AG09309 (cell line): Measurements from ENCODE around the gene AEBP1.

Source experiments
- DNase-seq: peaks from one replicate; pipeline ENCODE4 v3.0.0-alpha.2; 2010; ENCODE audit warnings: low read depth
- H3K4me3 ChIP-seq: 2 replicates; pipeline ENCODE4 v1.5.1; 2011; ENCODE audit warnings: mild to moderate bottlenecking, low read depth, low read length, moderate library complexity; ENCODE audit not compliant: control insufficient read depth
- TF ChIP-seq, protein P1 (sequence below): IDR thresholded peaks from 2 replicates; pipeline ENCODE4 v1.5.1; 2011; ENCODE audit warnings: mild to moderate bottlenecking, low read depth, low read length, inconsistent platforms; ENCODE audit not compliant: insufficient read depth, control insufficient read depth; ENCODE audit errors: missing control alignments

AEBP1 gene

DNA sequence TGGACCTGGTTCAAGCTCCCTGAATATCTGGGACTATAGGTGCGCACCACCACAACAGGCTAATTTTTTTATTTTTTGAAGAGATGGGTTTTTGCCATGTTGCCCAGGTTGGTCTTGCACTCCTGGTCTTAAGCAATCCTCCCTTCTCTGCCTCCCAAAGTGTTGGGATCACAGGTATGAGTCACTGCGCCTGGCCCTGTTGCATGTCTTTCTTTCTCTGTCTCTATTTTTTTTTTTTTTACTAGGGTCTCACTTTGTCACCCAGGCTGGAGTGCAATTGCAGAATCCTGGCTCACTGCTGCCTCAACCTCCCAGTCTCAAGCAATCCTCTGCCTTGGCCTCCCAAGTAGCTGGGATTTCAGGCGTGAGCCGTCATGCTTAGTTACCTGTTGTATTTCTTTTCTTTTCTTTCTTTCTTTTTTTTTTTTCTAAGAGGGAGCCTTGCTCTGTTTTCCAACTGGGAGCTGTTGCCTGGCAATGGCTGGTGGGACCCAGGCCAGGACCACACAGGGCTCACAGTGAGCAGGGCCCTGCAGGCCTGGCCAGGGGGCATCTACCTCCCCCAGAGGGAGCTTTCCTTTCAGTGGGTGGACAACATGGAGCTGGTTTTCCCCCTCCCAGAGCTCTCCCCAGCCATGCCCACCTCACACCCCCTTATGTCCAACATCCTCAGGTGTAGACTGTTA, 30.9 kb downstream of the AEBP1 start:
- TF ChIP-seq, protein P1, sequence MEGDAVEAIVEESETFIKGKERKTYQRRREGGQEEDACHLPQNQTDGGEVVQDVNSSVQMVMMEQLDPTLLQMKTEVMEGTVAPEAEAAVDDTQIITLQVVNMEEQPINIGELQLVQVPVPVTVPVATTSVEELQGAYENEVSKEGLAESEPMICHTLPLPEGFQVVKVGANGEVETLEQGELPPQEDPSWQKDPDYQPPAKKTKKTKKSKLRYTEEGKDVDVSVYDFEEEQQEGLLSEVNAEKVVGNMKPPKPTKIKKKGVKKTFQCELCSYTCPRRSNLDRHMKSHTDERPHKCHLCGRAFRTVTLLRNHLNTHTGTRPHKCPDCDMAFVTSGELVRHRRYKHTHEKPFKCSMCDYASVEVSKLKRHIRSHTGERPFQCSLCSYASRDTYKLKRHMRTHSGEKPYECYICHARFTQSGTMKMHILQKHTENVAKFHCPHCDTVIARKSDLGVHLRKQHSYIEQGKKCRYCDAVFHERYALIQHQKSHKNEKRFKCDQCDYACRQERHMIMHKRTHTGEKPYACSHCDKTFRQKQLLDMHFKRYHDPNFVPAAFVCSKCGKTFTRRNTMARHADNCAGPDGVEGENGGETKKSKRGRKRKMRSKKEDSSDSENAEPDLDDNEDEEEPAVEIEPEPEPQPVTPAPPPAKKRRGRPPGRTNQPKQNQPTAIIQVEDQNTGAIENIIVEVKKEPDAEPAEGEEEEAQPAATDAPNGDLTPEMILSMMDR = no peak
- no peak overlapping the region for H3K4me3 ChIP-seq
- DNase-seq = no peak

- no peak for DNase-seq
- no peak overlapping the region for H3K4me3 ChIP-seq
- TF ChIP-seq, protein P1 = no peak
Measured at GRCh38 chr7:44136731-44137130, 32.6 kb downstream of the AEBP1 start.

GRCh38 chr7:44138698-44139097, 34.6 kb downstream of the AEBP1 start:
- TF ChIP-seq, protein P1 = no peak
- no peak for DNase-seq
- H3K4me3 ChIP-seq = no peak overlapping the region

GRCh38 chr7:44139311-44140010, 35.3 kb downstream of the AEBP1 start:
- DNase-seq = no peak
- H3K4me3 ChIP-seq = no peak overlapping the region
- TF ChIP-seq, protein P1 = no peak

DNA sequence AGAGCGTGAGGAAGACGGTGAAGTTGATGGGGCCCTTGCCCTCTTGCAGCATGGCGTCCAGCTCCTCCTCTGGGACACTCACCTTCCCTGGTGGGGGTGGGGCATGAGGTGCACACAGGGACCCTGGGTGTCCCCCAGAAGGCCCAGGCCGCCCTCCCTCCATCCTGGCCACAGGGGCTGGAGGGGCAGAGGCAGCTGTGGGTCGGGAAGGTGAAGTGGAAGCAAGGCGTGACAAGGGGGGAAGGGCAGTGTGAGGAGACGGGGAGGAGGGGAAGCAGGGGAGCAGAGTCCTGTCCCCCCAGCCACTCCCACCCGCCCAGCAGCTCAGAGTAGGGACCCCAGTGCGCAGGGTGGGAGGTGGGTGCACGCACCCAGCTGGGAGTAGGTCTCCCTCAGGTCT, 36.2 kb downstream of the AEBP1 start:
- no peak overlapping the region for H3K4me3 ChIP-seq
- TF ChIP-seq, protein P1 = no peak
- DNase-seq = no peak

DNA sequence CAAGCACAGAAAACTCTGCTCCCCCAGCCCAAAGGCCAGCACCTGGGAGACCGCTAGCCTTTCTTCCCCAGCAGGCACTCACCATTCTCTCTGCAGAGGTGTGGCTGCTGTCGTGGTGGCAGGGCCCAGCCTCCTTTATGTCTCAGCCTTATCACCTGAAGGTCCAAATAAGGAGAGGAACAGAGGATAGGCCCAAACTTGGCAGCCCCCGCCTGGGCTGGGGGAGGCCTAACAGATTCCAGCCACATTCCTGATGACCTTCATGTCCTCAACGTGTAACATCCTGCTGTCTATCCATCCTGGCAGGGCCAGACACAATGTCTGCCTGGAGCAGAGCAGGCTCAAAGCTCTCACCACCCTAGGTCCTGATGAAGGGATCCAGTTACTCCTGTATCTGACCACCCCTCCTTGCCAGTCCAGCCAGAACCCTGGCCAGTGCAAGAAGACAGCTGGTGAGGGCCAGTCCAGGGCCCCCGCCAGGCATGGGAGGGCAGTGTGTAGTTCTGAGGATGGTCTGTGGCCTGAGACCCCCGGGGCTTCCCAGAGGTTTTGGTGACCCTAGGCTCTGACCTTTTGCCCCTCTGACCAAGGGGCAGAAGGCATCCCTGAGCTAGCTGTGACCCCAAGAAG, 37.2 kb downstream of the AEBP1 start, which contains the start of gene MYL7:
Gene MYL7 (minus strand): TSS at position 112 of the 630 bp plus-strand sequence. CDS start 27 bp downstream, at position 85.
- no peak for DNase-seq
- TF ChIP-seq, protein P1 = no peak
- no peak within 1 kb of the TSS for H3K4me3 ChIP-seq
